Gastrocnemius medialis (tissue), 4 donors: ENCODE results near the gene RXRA.

Source experiments
- CTCF ChIP-seq, 5 experiments: fragments of 450-650 bp in 3 of 5; fragments of 200-600 bp in 2 of 5; sonication (generic) in 2 of 5; IDR thresholded peaks in 4 of 5; conservative IDR thresholded peaks in 1 of 5; 1 replicate in 4 of 5; 2 replicates in 1 of 5; pipeline ENCODE4 v1.5.1; 2016 to 2019; ENCODE audit warnings: antibody characterized with exemption in 5 of 5, mild to moderate bottlenecking in 3 of 5, moderate library complexity in 3 of 5
- POLR2A ChIP-seq, 2 donors: fragments of 450-650 bp; IDR thresholded peaks; one replicate each; pipeline ENCODE4 v1.6.1; 2017; ENCODE audit warnings: antibody characterized with exemption in 2 of 2, mild to moderate bottlenecking in 2 of 2, moderate library complexity in 2 of 2

- TF ChIP-seq CTCF (IDR thresholded peaks at IDR 0.05 in 4 of 5, conservative IDR thresholded peaks at IDR 0.05 in 1 of 5) (no peak), POLR2A (IDR thresholded peaks at IDR 0.05) (no peak)
Measured at GRCh38 chr9:134377143-134377484, 50.9 kb downstream of the RXRA start.
